Common myeloid progenitor, CD34-positive (primary cell): ENCODE measurements around the gene ALG12.

Experiments
- CTCF ChIA-PET: fragments of 350-600 bp; sonication (Branson Sonifier 250); formaldehyde crosslinking; loops from one replicate; lab custom pipeline; 2021; ENCODE audit warnings: antibody characterized with exemption; lab: Charles Lee
- POLR2A ChIA-PET: fragments of 350-600 bp; sonication (Branson Sonifier 250); formaldehyde crosslinking; loops from one replicate; lab custom pipeline; 2021; ENCODE audit warnings: antibody characterized with exemption; lab: Charles Lee
- DNase-seq, 3 donors: peaks; one replicate each; pipeline versions ENCODE4 v3.0.0 to v3.0.0-alpha.2; 2013
- H3K27ac ChIP-seq, 2 experiments: 1 replicate in 1 of 2; 2 replicates in 1 of 2; pipeline ENCODE4 v1.7.0; 2013; ENCODE audit warnings: inconsistent platforms in 2 of 2, low read length in 2 of 2, mild to moderate bottlenecking in 2 of 2, low read depth in 1 of 2, moderate library complexity in 1 of 2; ENCODE audit not compliant: severe bottlenecking in 2 of 2, insufficient read depth in 1 of 2, poor library complexity in 1 of 2
- H3K27me3 ChIP-seq, 5 experiments: replicated peaks in 2 of 5; 1 replicate in 3 of 5; 2 replicates in 2 of 5; pipeline versions ENCODE4 v1.6.1 to v1.7.0; 2013; ENCODE audit warnings: low read length in 4 of 5, mild to moderate bottlenecking in 2 of 5, moderate library complexity in 2 of 5, inconsistent platforms in 1 of 5; ENCODE audit not compliant: insufficient read depth in 5 of 5, control insufficient read depth in 4 of 5
- H3K36me3 ChIP-seq, 4 experiments: 1 replicate in 2 of 4; 2 replicates in 2 of 4; pipeline versions ENCODE4 v1.6.1 to v1.7.0; 2013; ENCODE audit warnings: low read length in 3 of 4, control low read depth in 1 of 4, mild to moderate bottlenecking in 1 of 4; ENCODE audit not compliant: control insufficient read depth in 4 of 4, insufficient read depth in 4 of 4
- H3K4me1 ChIP-seq, 4 experiments: 1 replicate in 3 of 4; 2 replicates in 1 of 4; pipeline versions ENCODE4 v1.6.1 to v1.7.1; 2013; ENCODE audit warnings: low read length in 3 of 4, mild to moderate bottlenecking in 3 of 4, control low read depth in 1 of 4, inconsistent platforms in 1 of 4, moderate library complexity in 1 of 4; ENCODE audit not compliant: control insufficient read depth in 4 of 4, insufficient read depth in 4 of 4; ENCODE audit errors: control extremely low read depth in 1 of 4
- H3K4me3 ChIP-seq, 7 experiments: 1 replicate in 4 of 7; 2 replicates in 3 of 7; pipeline versions ENCODE4 v1.5.1 to v1.7.0; 2013; ENCODE audit warnings: mild to moderate bottlenecking in 7 of 7, low read length in 6 of 7, moderate library complexity in 6 of 7, inconsistent platforms in 2 of 7, low read depth in 2 of 7, control low read depth in 1 of 7; ENCODE audit not compliant: insufficient read depth in 4 of 7, control insufficient read depth in 1 of 7; ENCODE audit errors: extremely low read depth in 1 of 7
- H3K9me3 ChIP-seq, 5 experiments: 1 replicate in 4 of 5; 2 replicates in 1 of 5; pipeline versions ENCODE4 v1.6.1 to v1.7.1; 2013; ENCODE audit warnings: low read length in 4 of 5, mild to moderate bottlenecking in 2 of 5, inconsistent platforms in 1 of 5, low read depth in 1 of 5, moderate library complexity in 1 of 5; ENCODE audit not compliant: control insufficient read depth in 4 of 5, insufficient read depth in 2 of 5; ENCODE audit errors: control extremely low read depth in 1 of 5
- WGBS: methylation state at CpG from one replicate; pipeline ENCODE4 v1.1.5; 2013; ENCODE audit not compliant: insufficient coverage; 5-methylcytosine and 5-hydroxymethylcytosine counted together

The ALG12 gene

DNA sequence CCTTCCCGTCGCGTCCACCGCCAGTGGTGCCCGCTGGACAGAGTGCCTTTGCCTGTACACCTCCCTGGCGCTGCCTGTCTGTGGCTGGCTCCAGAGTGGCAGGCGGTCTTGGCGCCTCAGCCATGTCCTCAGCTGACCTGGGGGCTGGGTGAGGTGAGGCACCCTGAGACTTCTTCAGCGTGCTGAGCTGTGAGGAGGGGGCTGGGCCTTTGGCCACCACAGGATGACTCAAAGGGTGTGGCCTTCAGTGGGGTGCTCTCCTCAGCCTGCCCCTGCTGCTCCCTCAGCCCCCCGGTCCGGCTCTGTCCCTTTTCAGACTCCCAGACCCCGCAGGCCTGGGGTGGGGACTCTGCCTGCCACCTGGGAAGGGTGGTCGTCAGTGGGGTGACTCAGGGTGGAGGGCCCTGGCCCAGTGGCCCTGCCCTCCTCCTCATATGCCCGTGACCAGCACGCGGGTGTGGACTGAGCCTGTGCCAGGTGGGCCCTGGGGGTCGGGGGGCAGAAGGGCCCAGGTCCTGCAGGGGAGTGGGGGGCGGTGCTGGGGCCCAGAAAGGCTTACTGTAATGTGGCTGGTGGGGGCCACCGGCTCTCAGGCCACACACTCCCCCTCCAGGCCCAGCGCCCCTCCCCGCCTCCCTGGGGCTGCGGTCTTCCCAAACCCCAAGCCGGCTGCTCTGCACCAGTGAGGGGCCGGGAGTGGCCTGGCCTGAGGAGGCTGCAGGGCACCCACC, 16.1 kb upstream of the ALG12 start:
- Histone ChIP-seq H3K4me3 (peak overlapping the region; percentile 45 to 83 (median 72)), H3K27me3 (no peaks in the 10 kb centered on the region), H3K27ac (peak overlapping the region; percentile 72 to 90), H3K9me3 (no peaks in the 10 kb centered on the region), H3K36me3 (no peaks in the 10 kb centered on the region), H3K4me1 (peaks cover 8 to 77% (median 71%) of the 10 kb centered on the region in 4 experiments)
- peak; percentile 65 to 91 (median 86) for DNase-seq
- ChIA-PET CTCF (interaction anchor here (1.2 to 5.3 kb wide), 6 partner anchors 33 to 90 kb away, joined by 3 to 47 read pairs (median 6); no protein-coding TSS in a partner anchor), POLR2A (interaction anchor here (0.6 to 2.3 kb wide), 7 partner anchors 9 to 49 kb away, joined by 3 to 13 read pairs (median 4); partner anchors contain the start of gene PIM3)
- WGBS = 31% methylated on average over 13 of the region's 24 CpGs

DNA sequence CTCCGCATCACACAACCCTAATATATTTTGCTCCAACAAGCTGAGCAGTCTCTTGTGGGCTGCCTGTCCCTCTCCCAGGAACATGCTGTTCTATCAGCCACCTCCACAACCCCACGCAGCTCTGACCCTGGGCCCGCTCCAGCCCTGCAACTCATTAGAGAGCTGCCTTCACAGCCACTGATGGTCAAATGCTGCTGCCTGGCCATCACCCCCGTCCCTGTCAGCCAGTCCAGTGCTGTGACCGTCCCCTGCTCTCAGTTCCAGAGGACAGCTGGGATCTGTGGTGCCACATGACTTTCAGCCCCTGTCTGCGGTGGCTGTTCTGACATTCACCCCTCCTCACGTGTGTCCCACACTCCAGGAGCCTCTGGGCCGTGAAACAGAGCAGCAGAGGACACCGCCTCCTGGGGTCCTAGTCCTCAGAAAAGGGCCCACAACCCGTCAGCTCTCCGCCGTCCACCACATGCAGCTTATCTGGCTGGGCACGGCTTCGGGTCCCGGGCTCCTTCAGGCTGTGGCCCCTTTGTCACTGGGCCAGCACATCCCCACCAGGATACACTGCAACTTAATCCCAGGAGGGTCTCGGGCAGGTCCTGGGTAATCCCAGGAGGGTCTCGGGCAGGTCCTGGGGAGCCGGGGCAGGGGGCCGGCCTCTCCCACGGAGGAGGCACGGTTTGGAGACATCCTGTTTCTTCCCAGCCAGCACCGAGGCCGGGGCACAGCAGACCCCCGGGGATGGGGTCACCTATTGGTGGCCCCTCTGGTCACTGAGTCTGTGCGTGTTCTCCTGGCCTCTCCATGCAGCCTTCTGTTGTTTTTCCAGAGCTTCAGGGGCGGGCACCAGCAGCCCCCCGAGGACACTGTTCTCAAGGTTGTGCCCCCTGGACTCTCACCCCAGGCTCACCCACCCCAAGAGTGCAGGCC, 15.3 kb upstream of the ALG12 start:
- no peaks in the 10 kb centered on the region for H3K36me3 ChIP-seq

DNA sequence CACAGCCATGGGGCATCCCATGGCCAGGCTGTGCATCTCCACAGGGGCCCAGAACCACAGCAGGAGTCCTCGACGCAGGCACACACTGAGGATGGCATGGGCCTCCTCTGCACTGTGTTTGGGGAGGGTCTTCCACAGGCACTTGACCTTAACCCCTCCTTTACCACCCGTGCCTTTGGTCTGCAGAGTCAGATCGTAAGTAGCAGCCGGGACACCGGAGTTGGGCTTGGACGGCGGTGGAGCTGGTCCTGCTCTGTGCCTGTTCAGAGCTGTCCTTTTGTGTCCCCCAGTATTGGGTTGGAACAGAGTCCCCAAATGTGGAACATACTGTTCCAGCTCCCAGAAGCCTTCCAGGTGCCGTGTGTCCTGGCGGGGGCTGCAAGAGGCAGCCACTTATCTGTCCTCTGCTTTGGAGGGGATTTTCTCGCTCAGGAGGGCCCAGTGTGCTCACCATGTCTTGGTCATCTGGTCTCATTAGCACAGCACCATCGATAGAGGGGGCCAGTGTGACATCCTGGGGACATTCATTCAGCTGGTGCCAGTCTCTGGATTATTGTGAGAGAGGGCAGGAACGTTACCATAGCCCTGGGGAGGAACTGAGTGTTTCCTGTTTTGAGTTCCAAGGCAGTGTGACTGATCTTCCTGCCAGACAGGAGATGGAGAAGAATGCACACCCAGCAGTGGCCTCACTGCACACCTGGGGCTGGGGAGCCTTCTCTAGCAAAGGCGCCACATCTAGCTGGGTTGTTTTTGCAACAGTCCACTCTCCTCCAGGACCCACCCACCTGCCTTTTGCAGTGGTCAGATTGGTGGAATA, 12.6 kb upstream of the ALG12 start:
- Histone ChIP-seq H3K27me3 (no peaks in the 10 kb centered on the region), H3K27ac (peak overlapping the region; percentile 40 to 49), H3K4me3 (peak overlapping the region in 1 of 7 experiments; percentile 14), H3K36me3 (no peaks in the 10 kb centered on the region), H3K9me3 (no peaks in the 10 kb centered on the region), H3K4me1 (peaks cover 11 to 63% (median 59%) of the 10 kb centered on the region in 4 experiments)
- 39% methylated on average over 14 of the region's 14 CpGs for WGBS
- ChIA-PET POLR2A (interaction anchor here (0.8 to 2.8 kb wide), 7 partner anchors 13 to 260 kb away, joined by 3 to 54 read pairs (median 7); partner anchors contain the start of genes ALG12, CRELD2 and PIM3), CTCF (interaction anchor here (0.6 to 5.3 kb wide), 33 partner anchors 11 to 307 kb away, joined by 3 to 63 read pairs (median 5); partner anchors contain the start of gene MLC1)
- DNase-seq = peak; percentile 89 to 91 (median 90)

More for the DNA sequence above, 15.3 kb upstream of the ALG12 start:
- ChIA-PET POLR2A (interaction anchor here (0.6 to 2.3 kb wide), 8 partner anchors 8 to 49 kb away, joined by 3 to 13 read pairs (median 4); partner anchors contain the start of gene PIM3), CTCF (interaction anchor here (1.1 to 5.3 kb wide), 8 partner anchors 28 to 97 kb away, joined by 3 to 47 read pairs (median 6); no protein-coding TSS in a partner anchor)
- WGBS = 86% methylated on average over 27 of the region's 27 CpGs
- Histone ChIP-seq H3K4me1 (peaks cover 8 to 78% (median 73%) of the 10 kb centered on the region in 4 experiments), H3K27me3 (no peaks in the 10 kb centered on the region), H3K4me3 (peak overlapping the region in 5 of 7 experiments; percentile 62 to 83 (median 75)), H3K27ac (peak overlapping the region; percentile 72 to 90), H3K9me3 (no peaks in the 10 kb centered on the region)
- DNase-seq = no peak

DNA sequence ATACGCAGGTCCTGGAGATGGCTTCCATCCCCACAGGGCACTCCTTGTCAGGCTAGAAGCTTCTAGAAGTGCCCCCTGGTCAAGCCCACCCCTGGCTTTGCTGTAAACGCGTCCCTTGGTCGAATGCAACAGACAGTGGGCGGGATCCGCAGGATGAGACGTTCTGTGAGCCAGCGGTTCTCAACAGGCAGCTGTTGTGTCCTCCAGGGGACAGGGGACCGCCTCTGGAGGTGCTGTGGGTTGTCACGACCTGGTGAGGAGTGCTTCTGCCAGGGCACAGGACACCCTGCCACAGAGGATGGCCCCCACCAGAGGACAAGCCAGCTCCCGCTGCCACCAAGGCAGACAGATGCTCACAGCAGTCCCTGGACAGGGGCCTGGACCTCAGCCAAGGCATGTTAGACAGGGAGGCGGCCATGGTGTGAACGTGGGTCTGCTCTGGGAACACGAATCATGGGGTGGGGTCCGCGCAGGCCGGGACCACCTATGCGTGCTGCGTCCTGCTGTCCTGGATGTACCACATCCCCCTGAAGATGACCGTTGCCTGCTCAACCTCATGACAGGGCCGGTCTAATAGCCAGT, 11.8 kb upstream of the ALG12 start:
- Histone ChIP-seq H3K4me1 (peaks cover 12 to 71% (median 66%) of the 10 kb centered on the region in 4 experiments), H3K27me3 (no peaks in the 10 kb centered on the region), H3K4me3 (peak overlapping the region in 2 of 7 experiments; percentile 25 to 26), H3K36me3 (no peaks in the 10 kb centered on the region), H3K9me3 (no peaks in the 10 kb centered on the region), H3K27ac (no peak overlapping the region)
- no peak for DNase-seq
- CTCF ChIA-PET = interaction anchor here (0.7 to 5.3 kb wide), 27 partner anchors 10 to 308 kb away, joined by 3 to 63 read pairs (median 5); partner anchors contain the start of gene MLC1
- POLR2A ChIA-PET = interaction anchor here (1.6 to 2.8 kb wide), 5 partner anchors 12 to 100 kb away, joined by 6 to 54 read pairs (median 14); partner anchors contain the start of genes ALG12, CRELD2 and PIM3
- 74% methylated on average over 20 of the region's 21 CpGs for WGBS

GRCh38 chr22:49929211-49929979, 11.2 kb upstream of the ALG12 start:
- Histone ChIP-seq H3K36me3 (no peaks in the 10 kb centered on the region), H3K27me3 (no peaks in the 10 kb centered on the region), H3K9me3 (no peaks in the 10 kb centered on the region), H3K4me3 (peak overlapping the region in 2 of 7 experiments; percentile 25 to 26), H3K27ac (no peak overlapping the region), H3K4me1 (peaks cover 13 to 72% (median 67%) of the 10 kb centered on the region in 4 experiments)
- ChIA-PET POLR2A (interaction anchor here (2.0 to 2.8 kb wide), 2 partner anchors 32 to 101 kb away, joined by 19 to 54 read pairs; partner anchors contain the start of gene PIM3), CTCF (interaction anchor here (0.9 to 5.3 kb wide), 15 partner anchors 10 to 162 kb away, joined by 3 to 63 read pairs (median 6); partner anchors contain the start of gene MLC1)
- WGBS = 3% methylated on average over 59 of the region's 75 CpGs
- peak; percentile 66 to 87 (median 86) for DNase-seq
